Measurements from ENCODE around the gene ERO1B.

DNA sequence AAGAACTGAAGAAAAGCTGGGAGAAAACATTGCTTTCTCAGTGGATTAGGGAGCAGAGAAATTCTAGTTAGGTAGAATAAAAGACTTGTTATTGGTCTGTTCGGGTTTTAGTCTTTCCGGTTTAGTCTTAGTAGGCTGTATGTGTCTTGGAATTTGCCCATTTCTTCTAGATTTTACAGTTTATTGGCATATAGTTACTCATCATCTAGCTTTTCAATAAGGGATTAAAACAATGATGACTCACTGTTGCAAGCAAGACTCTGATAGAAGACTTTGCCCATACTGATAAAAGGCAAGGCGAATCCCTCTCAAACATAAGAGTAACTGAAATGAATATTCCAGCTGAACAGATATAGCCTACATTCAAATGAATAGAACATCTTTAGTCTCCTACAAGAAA is 77.1 kb downstream of the ERO1B start:
- TF ChIP-seq, protein P1, sequence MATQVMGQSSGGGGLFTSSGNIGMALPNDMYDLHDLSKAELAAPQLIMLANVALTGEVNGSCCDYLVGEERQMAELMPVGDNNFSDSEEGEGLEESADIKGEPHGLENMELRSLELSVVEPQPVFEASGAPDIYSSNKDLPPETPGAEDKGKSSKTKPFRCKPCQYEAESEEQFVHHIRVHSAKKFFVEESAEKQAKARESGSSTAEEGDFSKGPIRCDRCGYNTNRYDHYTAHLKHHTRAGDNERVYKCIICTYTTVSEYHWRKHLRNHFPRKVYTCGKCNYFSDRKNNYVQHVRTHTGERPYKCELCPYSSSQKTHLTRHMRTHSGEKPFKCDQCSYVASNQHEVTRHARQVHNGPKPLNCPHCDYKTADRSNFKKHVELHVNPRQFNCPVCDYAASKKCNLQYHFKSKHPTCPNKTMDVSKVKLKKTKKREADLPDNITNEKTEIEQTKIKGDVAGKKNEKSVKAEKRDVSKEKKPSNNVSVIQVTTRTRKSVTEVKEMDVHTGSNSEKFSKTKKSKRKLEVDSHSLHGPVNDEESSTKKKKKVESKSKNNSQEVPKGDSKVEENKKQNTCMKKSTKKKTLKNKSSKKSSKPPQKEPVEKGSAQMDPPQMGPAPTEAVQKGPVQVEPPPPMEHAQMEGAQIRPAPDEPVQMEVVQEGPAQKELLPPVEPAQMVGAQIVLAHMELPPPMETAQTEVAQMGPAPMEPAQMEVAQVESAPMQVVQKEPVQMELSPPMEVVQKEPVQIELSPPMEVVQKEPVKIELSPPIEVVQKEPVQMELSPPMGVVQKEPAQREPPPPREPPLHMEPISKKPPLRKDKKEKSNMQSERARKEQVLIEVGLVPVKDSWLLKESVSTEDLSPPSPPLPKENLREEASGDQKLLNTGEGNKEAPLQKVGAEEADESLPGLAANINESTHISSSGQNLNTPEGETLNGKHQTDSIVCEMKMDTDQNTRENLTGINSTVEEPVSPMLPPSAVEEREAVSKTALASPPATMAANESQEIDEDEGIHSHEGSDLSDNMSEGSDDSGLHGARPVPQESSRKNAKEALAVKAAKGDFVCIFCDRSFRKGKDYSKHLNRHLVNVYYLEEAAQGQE (IDR thresholded peaks at IDR 0.05; ENCODE audit: low read depth), result no peak
- TF ChIP-seq TAF1 (IDR thresholded peaks at IDR 0.05; ENCODE audit: low read depth) (no peak), TCF12 (IDR thresholded peaks at IDR 0.05; ENCODE audit: low read depth) (no peak), EGR1 (IDR thresholded peaks at IDR 0.05) (no peak), FOXM1 (IDR thresholded peaks at IDR 0.05; ENCODE audit: borderline replicate concordance, low read depth) (no peak), CEBPB (IDR thresholded peaks at IDR 0.05) (no peak), RAD21 (IDR thresholded peaks at IDR 0.05; ENCODE audit: low read depth) (no peak), YY1 (IDR thresholded peaks at IDR 0.05; ENCODE audit: low read depth) (no peak), EP300 (IDR thresholded peaks at IDR 0.05; ENCODE audit: borderline replicate concordance) (no peak)

Measured in Ishikawa (cell line).